ENCODE data around the gene UGT2B15.

- TF ChIP-seq POLR2A (IDR thresholded peaks at IDR 0.05): no peak
- no peak for TF ChIP-seq CTCF (IDR thresholded peaks at IDR 0.05)
Measured at GRCh38 chr4:68673143-68673542, 2.7 kb upstream of the UGT2B15 start.

Data from heart left ventricle (tissue), 13 donors.